Activated B cell treated with CpG ODN at 0.5 μM for 24 hours (primary cell): ENCODE results near the gene RAMP3. TPM values are rescaled to one million over a fixed set of nuclear protein-coding genes. Genes with fewer than 3 reads are reported as not detected.

Source experiments
- ATAC-seq: fragments of 200-7000 bp; cut with Tn5 transposase; one replicate; pipeline ENCODE4 v1.10.0; 2021; ENCODE audit warnings: low read depth, mild to moderate bottlenecking, moderate library complexity
- CTCF ChIA-PET: fragments of 350-600 bp; sonication (Branson Sonifier 250); formaldehyde crosslinking; loops from one replicate; lab custom pipeline; 2021; ENCODE audit warnings: antibody characterized with exemption; lab: Charles Lee
- POLR2A ChIA-PET: fragments of 350-600 bp; sonication (Branson Sonifier 250); formaldehyde crosslinking; loops from one replicate; lab custom pipeline; 2021; ENCODE audit warnings: antibody characterized with exemption; lab: Charles Lee
- DNase-seq: peaks from one replicate; pipeline ENCODE4 v3.0.0; 2022
- H3K27ac Mint-ChIP-seq: one replicate; pipeline ENCODE4 v1.8.0; 2020; ENCODE audit warnings: mixed read lengths
- H3K27me3 Mint-ChIP-seq: one replicate; pipeline ENCODE4 v1.8.0; 2021; ENCODE audit warnings: mixed read lengths
- H3K36me3 Mint-ChIP-seq: one replicate; pipeline ENCODE4 v1.8.0; 2021; ENCODE audit warnings: low read depth, mixed read lengths
- H3K4me1 Mint-ChIP-seq: one replicate; pipeline ENCODE4 v1.8.0; 2021; ENCODE audit warnings: mixed read lengths
- H3K4me3 Mint-ChIP-seq: one replicate; pipeline ENCODE4 v1.8.0; 2020; ENCODE audit warnings: mild to moderate bottlenecking, mixed read lengths
- H3K9me3 Mint-ChIP-seq: one replicate; pipeline ENCODE4 v1.8.0; 2020; ENCODE audit warnings: mixed read lengths
- intact Hi-C: fragments of 100-400 bp; cut with micrococcal nuclease; formaldehyde crosslinking; loops from one replicate; pipeline ENCODE4 v1.15.1; 2024
- total RNA-seq: library from RNA; stranded (reverse); gene quantifications from 2 replicates; pipeline ENCODE4 v1.2.3, GENCODE V29; 2022
- TF ChIP-seq, protein P1 (sequence below): fragments of 200-600 bp; IDR thresholded peaks from one replicate; pipeline ENCODE4 v1.8.0; 2022; ENCODE audit warnings: antibody characterized with exemption, mild to moderate bottlenecking

Gene RAMP3
- total RNA-seq, 1 donor from 2014 or later, result not detected

DNA sequence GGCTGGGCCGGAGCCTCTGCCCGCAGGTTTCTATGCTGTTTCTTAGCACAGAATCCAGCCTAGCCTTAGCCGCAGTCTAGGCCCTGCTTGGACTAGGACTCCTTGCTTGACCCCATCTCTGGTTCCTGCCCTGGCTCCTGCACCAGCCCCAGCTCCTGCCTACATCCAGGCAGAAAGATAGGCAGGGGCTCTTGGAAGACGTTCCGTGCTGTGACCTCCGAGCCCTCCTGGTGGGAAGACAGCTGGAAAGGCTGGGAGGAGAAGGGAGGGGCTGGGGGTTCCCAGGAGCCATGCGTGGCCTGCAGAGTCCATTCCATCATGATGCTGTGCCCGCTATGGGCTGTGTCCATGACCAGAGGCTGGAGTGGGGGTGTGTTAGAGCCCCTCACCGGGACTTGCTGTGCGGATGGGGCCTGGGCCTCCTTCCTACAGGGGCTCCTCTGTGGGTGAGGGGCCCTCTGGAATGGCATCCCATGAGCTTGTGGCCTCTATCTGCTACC, 26.2 kb downstream of the RAMP3 start:
- no peak overlapping the region for H3K4me3 Mint-ChIP-seq
- H3K36me3 Mint-ChIP-seq, result no peaks in the 10 kb centered on the region
- TF ChIP-seq, protein P1, sequence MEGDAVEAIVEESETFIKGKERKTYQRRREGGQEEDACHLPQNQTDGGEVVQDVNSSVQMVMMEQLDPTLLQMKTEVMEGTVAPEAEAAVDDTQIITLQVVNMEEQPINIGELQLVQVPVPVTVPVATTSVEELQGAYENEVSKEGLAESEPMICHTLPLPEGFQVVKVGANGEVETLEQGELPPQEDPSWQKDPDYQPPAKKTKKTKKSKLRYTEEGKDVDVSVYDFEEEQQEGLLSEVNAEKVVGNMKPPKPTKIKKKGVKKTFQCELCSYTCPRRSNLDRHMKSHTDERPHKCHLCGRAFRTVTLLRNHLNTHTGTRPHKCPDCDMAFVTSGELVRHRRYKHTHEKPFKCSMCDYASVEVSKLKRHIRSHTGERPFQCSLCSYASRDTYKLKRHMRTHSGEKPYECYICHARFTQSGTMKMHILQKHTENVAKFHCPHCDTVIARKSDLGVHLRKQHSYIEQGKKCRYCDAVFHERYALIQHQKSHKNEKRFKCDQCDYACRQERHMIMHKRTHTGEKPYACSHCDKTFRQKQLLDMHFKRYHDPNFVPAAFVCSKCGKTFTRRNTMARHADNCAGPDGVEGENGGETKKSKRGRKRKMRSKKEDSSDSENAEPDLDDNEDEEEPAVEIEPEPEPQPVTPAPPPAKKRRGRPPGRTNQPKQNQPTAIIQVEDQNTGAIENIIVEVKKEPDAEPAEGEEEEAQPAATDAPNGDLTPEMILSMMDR, result no peak
- ChIA-PET CTCF (no interaction called here), POLR2A (no interaction called here)
- H3K9me3 Mint-ChIP-seq, result no peaks in the 10 kb centered on the region
- intact Hi-C loops, result no loop called here
- no peak for ATAC-seq
- no peaks in the 10 kb centered on the region for H3K4me1 Mint-ChIP-seq
- H3K27me3 Mint-ChIP-seq, result peaks cover 2% of the 10 kb centered on the region
- no peak for DNase-seq
- H3K27ac Mint-ChIP-seq, result no peak overlapping the region

DNA sequence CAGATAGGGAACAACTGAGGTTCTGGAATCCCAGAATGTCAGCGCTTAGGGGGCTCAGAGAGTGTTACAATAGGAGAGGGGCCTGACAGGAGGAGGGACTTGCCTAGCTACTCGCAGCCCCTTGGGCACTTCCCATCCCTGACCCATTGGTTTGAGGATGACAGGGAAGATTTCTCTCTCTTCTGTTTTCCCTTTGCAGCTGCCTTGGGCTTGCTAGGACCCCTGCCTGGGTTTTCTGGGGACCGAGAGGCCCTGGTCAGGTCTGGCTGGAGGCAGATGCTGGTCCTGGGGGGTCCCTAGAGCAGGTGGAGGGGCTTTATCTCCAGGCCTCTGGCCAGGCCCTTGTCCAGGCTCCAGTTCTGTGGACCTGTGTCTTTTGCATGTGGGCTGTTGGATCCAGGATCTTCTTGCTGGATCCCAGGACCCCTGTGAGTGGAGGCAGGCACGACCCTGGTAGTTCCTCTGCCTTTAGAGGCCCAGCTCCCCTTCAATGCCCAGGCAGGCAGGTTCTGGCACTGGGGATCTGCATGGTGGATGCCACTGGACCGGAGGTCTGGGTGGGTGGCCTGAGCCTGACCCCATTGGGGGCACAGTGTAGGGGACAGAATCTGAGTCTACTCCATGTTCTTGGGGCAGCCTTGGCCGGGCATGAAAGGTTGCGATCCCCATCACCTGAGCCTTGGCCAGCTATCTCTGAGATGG, 26.9 kb downstream of the RAMP3 start:
- ATAC-seq (no peak), DNase-seq (no peak)
- no peaks in the 10 kb centered on the region for H3K9me3 Mint-ChIP-seq
- H3K27me3 Mint-ChIP-seq, result peaks cover 2% of the 10 kb centered on the region
- CTCF ChIA-PET, result no interaction called here
- H3K4me3 Mint-ChIP-seq, result no peak overlapping the region
- no peak overlapping the region for H3K27ac Mint-ChIP-seq
- intact Hi-C loops, result no loop called here
- POLR2A ChIA-PET, result no interaction called here
- no peaks in the 10 kb centered on the region for H3K4me1 Mint-ChIP-seq
- TF ChIP-seq, protein P1, result no peak
- H3K36me3 Mint-ChIP-seq, result no peaks in the 10 kb centered on the region

DNA sequence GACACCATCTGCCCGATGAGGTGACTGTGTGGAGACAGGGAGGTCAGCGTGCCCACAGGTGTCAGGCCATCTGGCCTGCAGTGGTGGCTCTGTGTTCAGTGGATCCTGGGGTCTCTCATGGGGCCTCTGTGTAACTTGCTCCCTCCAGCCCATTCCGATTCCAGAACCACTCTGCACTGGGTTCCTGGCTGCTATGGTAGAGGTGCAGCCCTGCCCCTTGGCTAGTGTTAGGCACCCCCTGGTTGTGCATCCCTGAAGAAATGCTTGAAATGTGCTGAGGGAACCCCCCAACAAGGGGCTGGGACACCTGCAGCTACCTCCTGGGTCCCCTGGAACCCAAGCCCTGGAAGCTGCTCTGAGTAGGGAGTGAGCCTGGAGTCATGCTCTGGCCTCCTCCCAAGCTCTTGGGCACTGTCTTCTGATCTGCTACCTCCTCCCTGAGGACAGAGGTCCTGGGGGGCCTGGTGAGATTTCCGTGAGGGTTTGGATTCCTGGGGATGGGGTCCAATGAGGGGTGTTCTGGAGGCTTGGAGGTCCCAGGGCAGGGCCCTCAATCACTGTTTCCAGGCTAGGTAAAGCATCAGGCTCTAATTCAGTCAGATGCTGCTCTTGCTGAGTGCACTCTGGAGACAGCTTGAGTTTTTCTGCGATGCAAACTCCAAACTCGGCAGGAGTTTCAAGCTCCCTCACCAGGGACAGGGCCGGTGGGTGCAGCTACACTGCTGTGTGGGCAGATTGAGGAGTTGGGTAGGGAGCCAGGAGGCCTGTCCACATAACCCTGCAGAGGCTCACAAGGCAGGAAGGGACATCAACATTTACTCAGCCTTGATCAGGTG, 27.7 kb downstream of the RAMP3 start:
- CTCF ChIA-PET, result no interaction called here
- TF ChIP-seq, protein P1, result no peak
- peaks cover 2% of the 10 kb centered on the region for H3K27me3 Mint-ChIP-seq

DNA sequence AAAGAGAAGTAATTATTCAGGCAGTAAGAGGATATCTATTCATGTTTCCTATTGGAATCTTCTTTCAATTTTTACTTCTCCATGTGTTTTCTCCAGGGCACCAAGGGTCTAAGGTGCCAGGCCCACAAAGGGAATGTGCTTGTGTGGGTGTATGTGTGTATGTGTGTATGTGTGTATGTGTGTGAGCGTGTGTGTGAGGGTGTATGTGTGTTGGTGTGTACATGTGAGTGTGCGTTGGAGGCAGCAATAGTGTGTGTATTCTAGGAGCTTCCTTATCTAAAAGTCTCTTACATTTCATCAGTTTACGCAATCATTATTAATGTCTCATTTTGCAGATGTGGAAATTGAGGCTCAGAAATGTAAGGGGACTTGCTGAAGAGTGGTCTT, 28.3 kb downstream of the RAMP3 start:
- CTCF ChIA-PET, result no interaction called here
- H3K4me1 Mint-ChIP-seq, result no peaks in the 10 kb centered on the region

More for the DNA sequence above, 27.7 kb downstream of the RAMP3 start:
- POLR2A ChIA-PET, result no interaction called here
- ATAC-seq (no peak), DNase-seq (no peak)
- Mint-ChIP-seq H3K4me1 (no peaks in the 10 kb centered on the region), H3K36me3 (no peaks in the 10 kb centered on the region), H3K9me3 (no peaks in the 10 kb centered on the region), H3K27ac (no peak overlapping the region), H3K4me3 (no peak overlapping the region)
- intact Hi-C loops, result no loop called here

More for the DNA sequence above, 28.3 kb downstream of the RAMP3 start:
- Mint-ChIP-seq H3K36me3 (no peaks in the 10 kb centered on the region), H3K27me3 (peaks cover 2% of the 10 kb centered on the region), H3K9me3 (no peaks in the 10 kb centered on the region), H3K27ac (no peak overlapping the region), H3K4me3 (no peak overlapping the region)
- intact Hi-C loops, result no loop called here
- TF ChIP-seq, protein P1, result no peak
- POLR2A ChIA-PET, result no interaction called here
- DNase-seq, result no peak
- ATAC-seq, result no peak
